GM21576 (cell line): ENCODE results near the gene FABP6.
"Not testable (repeated sequence)": the region's sequence is repeated elsewhere in the genome, so short reads cannot be mapped to it uniquely, and the experiment has no call there.

Source experiments
- ATAC-seq: cut with Tn5 transposase; IDR thresholded peaks from one replicate; pipeline ENCODE4 v1.9.1; 2021; ENCODE audit warnings: mild to moderate bottlenecking, moderate library complexity; ENCODE audit not compliant: unreplicated experiment

FABP6 gene

DNA sequence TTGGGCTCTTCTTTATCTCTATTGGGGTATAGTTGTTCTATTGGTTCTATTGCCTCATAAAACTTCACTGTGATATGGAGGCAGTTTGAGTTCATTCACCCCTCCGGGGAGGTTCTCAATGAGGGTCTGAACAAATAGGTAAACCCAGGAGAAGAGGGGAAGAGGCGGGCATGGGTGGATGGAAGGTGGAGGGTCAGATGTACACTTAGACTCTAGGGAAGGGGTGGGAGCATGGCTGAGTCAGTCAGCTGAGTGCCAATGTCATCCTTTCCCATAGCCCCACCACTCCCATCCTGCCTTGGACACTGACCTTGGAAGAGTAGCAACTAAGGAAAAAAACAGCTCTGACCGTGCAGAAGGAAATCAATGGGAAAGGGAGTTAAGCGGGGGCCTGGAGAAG is 9.9 kb upstream of the FABP6 start:
- no peak for ATAC-seq

GRCh38 chr5:160221082-160221481 is 8.2 kb upstream of the FABP6 start:
- no peak for ATAC-seq

DNA sequence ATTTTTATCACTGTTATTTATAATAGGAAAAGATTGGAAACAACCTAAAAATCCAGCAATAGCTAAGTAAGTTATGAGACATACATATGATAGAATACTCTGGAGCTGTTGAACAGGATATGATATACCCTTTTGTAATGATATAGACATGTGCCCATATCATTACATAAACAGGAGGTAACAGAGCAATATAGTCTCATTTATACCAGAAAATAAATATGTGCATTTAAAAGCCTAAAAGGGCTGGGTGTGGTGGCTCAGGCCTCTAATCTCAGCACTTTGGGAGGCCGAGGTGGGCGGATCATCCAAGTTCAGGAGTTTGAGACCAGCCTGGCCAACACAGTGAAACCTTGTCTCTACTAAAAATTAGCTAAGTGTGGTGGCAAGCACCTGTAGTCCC is 2.3 kb upstream of the FABP6 start:
- ATAC-seq = no peak

DNA sequence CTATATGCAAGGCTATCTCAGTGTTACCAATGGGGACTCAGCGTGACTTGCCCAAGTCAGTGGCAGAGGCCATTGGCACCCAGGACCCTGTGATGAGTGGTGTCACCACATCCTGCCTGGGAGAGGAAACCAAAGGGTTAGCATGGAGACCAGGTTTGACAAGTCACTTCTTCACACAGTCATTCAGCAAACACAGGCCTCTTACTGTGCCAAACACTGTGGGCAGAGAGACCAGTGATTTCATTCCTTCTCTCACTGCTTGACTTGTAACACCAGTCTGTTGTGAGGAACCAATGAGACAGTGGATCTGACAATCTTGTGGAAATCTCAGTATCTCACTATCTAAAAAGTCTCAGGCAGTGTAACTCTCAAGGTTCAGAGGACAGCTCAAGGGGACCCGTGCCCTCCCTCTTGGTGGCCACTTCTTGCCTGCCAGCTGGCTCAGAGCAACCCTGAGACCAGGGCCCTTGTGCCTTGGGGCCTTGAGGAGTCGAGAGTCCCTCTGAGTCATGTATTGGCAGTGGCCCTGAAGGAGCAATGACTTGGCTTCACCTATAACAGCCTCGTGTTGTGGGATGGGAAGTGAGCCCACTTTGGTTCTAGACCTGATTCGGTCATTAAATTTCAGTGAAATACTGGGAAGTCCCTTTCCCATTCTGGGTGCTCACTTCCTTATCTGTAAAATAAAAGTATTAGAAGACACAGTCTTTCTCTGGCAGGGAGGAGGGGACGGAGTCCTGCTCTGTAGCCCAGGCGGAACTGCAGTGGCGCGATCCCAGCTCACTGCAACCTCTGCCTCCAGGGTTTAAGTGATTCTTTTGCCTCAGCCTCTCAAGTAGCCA is 1.6 kb downstream of the FABP6 start:
- ATAC-seq = peak; percentile 63

DNA sequence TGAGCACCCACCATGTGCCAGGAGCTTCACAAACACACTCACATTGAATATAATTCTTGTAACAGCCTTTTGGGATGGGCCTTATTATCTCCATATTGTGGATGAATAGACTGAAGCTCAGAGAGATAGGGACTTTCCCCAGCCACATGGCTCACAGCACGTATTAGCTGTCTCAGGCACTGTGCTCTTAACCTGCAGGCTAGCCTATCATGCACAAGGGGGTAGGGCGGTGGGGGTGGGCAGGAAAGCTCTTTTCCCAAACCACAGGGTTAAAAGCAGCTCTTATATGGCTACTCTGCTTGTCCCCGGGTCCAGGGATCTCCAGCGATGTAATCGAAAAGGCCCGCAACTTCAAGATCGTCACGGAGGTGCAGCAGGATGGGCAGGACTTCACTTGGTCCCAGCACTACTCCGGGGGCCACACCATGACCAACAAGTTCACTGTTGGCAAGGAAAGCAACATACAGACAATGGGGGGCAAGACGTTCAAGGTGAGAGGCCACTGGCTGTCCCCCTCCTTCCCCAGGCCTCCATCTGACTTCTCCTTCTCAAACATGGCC is 2.6 kb downstream of the FABP6 start:
- ATAC-seq = no peak

GRCh38 chr5:160233215-160233614 is 3.9 kb downstream of the FABP6 start:
- no peak for ATAC-seq

GRCh38 chr5:160235731-160236130 is 6.4 kb downstream of the FABP6 start:
- ATAC-seq = no peak

- ATAC-seq = no peak
Measured at GRCh38 chr5:160237571-160238093, 8.3 kb downstream of the FABP6 start.

- no peak for ATAC-seq
Measured at GRCh38 chr5:160240350-160240749, 11.0 kb downstream of the FABP6 start.

DNA sequence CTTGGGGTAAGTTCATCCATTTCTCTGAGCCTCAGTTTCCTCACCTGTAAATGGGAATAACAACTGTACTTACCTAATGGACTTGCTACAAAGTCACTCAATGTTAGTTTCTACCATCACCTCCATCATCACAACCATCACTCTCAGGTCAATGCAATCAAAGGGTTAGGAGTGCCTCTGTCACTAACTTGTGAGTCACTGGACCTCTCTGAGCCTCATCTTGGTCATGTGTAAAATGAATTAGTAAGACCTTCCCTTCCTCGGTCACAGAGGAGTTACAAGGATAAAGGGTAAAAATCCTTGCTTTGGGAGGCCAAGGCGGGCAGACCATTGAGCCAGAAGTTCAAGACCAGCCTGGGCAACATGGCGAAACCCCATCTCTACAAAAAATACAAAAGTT is 12.8 kb downstream of the FABP6 start:
- ATAC-seq = no peak

DNA sequence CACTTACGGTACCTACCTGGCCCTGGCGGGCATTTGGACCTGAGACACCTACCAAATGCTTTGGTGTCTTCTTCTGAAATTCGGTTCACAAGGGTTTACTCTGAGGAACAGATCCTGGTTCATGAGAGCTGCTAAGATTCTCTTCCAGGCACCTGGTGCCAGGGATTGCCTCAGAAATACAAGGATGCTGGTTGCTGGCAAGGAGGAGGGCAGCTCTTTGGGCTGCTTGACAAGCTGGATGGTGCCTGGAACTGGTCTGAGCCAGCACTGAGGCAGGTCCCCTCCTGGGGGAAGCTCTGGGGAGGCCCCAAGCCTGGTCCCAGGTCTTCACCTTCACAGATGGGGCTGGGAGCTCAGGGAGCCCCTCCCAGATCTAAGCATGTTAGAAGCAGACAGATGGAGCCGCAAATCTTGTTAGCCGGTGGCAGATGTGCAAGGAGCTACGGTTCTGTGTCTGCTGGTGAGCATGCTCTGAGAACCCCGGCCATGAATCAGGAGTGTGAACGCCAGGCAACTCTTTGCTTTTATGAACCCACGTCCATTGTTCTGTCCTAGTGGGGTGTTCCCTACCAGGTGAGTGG is 16.3 kb downstream of the FABP6 start:
- no peak for ATAC-seq

- not testable (repeated sequence) for ATAC-seq
Measured at GRCh38 chr5:160249570-160249969, 20.3 kb downstream of the FABP6 start.

DNA sequence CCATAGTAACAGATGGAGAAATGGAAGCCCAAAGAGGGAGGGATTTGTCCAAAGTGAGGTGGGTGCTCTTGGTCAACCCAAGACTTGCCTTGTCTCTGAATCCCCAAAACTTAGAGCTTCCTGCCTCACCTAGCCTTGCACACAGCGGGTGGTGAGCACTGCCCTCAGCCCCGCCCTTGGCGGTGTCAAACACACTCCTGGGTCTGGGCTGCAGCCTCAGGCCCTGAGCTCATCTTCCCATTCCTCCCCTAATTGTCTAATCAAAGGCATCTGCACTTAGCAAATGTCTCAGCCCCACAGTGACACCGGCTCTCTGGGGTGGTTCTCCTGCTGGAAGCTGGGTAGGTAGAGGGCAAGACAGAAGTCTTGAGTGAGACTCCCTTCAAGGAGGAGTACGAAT is 20.9 kb downstream of the FABP6 start:
- ATAC-seq = no peak

DNA sequence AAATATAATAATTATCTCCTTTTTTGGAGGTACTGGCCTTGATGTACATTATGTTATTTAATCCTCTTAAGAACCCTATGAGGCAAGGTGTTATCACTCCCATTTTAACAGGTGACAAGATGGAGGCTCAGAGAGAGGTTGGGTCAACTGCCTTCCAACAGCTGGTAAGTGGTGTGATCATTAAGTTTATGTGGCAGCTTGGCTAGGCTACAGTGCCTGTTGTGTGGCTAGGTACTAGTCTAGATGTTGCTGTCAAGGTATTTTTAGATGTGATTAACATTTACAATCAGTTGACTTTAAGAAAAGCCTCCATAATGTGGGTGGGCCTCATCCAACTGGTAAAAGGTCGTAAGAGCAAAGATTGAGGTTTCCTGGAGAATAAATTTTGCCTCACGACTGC is 21.5 kb downstream of the FABP6 start:
- no peak for ATAC-seq

DNA sequence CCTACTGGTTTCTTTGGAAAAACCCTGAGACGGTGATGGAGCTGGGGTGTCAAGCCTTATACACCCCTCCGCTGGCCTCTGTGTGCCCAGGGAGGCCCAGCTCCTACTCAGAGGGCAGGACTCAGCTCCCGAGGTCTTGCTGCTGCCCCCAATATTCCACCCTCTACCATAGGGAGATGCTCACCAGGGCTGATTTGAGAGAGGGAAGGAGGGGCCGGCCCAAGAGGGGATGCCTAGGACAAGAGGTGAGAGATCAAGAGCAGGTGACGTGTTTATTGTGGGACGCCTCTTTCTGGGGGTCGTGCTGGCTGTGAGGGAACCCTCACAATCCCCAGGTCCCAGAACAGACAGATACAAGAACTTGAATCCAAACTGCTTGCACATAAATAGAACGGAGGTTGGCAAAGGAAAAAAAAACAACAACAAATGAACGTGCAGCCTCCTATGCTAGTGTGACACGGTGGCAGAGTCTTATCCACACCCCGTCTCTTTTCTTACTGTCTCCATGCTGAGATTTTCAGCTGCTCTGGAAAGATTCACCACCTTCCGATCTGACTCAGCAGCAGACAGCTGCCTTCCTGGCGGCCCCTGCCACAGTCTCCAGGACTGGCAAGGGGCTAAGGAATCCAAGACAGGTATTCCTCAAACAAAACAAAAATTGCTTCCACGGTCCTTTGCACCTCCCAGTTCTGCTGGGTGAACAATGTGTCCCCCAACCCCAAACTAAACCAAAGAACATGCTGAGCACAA is 22.3 kb downstream of the FABP6 start:
- ATAC-seq = no peak

- ATAC-seq = no peak
Measured at GRCh38 chr5:160252916-160253315, 23.6 kb downstream of the FABP6 start.

- ATAC-seq = no peak
Measured at GRCh38 chr5:160253441-160253840, 24.1 kb downstream of the FABP6 start.

- ATAC-seq = no peak
Measured at GRCh38 chr5:160254706-160255105, 25.4 kb downstream of the FABP6 start.

DNA sequence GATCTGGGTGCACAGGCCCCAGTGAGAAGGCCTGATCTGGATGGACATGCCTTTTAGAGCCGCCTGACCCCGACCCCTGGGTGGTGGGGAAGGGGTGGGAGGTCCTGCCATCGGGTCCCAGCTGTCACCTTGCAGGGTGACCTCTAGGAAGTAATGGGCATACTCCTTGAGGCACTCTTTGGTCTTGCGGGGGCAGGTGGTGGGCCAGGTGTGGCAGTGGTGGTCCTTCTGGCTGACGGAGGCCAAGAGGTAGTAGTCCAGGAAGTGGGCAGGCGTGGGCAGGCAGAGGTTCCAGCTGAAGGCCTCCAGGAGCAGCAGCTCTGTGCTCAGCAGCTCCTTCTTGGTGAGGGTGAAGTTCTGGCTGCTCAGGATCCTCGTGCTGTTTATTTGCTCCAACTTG is 30.0 kb downstream of the FABP6 start:
- no peak for ATAC-seq

DNA sequence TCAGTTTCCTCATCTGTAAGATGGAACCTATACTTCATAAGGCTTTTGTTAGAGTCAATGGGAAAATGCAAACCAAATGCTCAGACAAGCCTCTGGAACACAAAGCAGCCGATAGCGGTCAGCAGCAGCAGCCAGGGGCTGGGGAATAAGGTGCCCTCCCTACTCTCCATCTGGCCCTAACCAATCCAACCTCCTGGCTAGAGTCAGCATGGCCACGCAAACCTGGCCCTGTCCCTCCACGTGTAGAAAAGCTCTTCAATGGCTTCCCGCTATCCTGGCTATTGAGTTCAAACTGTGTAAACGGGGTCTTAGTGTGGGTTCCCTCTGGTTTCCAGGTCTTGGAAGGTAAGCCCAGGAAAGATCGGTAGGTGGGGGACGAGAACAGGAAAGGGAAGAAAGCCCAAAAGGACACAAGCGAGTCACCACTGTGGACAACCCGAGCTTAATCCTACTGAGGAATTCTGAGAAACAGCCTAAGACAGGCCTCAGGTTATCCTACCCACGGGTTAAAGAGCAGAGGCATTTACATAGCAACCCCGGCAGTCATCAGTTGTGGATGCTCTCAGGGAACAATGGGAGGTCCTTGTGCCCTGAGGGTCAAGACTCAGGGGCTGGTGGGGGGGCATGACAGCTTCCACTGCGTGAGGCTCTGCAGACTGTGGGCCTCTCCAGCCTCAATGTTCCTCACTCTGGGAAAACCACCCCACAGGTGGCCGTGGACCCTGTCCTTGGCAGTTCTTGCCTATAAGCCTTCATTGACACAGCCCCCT is 30.9 kb downstream of the FABP6 start:
- ATAC-seq = no peak
